ENCODE measurements around the gene GALNT9. TPM values are rescaled to one million over a fixed set of nuclear protein-coding genes. Genes with fewer than 3 reads are reported as not detected.
"Not testable (repeated sequence)": the region's sequence is repeated elsewhere in the genome, so short reads cannot be mapped to it uniquely, and the experiment has no call there.

GALNT9 gene
- total RNA-seq, 2 donors from 2014 or later = 0.34 TPM; not detected in 1

DNA sequence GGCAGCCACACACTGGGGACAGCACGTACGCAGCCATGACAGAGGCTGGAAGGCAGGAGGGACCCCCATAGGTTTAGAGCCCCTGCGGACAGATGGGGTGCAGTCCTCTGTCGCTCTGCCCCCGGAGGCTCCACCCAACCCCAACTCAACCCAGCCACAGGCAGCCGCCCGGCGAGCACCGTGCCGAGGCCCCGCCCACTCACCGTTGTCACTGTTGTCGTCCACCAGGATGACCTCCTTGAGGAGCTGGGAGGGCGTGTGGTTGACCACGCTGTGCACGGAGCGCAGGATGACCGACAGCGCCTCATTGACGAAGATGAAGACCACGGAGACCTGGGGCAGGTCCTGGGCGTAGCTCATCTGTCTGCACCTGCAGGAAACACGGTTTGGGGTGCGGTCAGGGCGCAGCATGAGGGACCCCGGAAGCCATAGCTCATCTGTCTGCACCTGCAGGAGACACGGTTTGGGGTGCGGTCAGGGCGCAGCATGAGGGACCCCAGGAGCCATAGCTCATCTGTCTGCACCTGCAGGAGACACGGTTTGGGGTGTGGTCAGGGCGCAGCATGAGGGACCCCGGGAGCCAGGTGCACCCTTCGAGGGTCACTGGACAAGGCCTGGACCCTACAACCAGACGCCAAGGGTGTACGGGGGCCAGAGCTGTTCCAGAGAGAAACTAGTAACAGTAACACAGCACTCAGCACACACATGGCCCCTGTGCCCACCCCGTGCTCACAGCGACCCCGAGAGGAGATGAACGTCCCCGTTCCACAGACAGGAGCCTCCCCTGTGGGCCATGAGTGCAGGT lies 66.9 kb downstream of the GALNT9 start:
- Mint-ChIP-seq H3K4me1 (no peaks in the 10 kb centered on the region), H3K4me3 (no peak overlapping the region), H3K27me3 (peaks cover 11% of the 10 kb centered on the region), H3K27ac (no peak overlapping the region), H3K36me3 (ENCODE audit: low read depth) (no peaks in the 10 kb centered on the region), H3K9me3 (no peaks in the 10 kb centered on the region)
- ATAC-seq (replicated peaks) = no peak

DNA sequence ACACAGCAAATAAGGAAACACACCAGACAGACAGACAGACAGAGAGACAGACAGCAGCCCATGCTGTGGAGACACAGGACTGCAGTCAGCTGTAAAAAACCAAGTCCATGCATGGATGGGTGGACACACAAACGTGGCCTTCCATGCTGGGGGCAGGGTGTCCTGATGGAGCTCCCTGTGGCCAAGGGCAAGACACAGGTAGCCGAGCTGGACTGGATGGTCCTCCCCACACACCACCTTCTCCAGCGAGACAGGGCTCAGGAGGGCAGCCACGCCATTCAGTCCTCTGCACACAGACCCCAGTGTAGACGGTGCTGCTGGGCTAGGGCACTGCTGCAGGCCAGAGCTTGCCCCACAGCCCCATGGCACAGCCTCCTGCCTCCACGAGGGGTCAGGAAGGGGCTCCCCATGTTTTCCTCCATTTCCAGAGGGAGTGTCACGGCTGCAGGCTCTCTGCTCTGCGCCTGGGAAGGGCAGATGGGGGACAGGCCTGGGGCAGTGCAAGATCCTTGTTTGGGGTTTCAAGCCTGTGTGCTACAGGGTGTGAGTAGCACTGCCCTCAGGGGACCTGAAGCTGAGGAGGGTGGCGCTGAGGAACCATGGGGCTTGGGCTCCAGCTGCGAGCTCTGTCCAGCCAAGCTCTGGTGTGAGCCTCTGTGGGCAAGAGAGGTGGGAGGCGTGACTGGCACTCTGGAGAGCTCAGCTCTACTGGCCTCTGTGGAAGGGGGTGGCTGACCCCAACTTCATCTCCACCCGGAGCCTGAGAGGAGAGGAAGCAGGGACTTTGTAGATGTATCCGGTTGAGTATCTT lies 67.9 kb downstream of the GALNT9 start:
- H3K36me3 Mint-ChIP-seq (ENCODE audit: low read depth) = no peaks in the 10 kb centered on the region
- ATAC-seq (replicated peaks) = no peak
- H3K9me3 Mint-ChIP-seq = no peaks in the 10 kb centered on the region
- H3K27ac Mint-ChIP-seq = no peak overlapping the region
- H3K4me1 Mint-ChIP-seq = no peaks in the 10 kb centered on the region
- no peak overlapping the region for H3K4me3 Mint-ChIP-seq
- peaks cover 11% of the 10 kb centered on the region for H3K27me3 Mint-ChIP-seq

DNA sequence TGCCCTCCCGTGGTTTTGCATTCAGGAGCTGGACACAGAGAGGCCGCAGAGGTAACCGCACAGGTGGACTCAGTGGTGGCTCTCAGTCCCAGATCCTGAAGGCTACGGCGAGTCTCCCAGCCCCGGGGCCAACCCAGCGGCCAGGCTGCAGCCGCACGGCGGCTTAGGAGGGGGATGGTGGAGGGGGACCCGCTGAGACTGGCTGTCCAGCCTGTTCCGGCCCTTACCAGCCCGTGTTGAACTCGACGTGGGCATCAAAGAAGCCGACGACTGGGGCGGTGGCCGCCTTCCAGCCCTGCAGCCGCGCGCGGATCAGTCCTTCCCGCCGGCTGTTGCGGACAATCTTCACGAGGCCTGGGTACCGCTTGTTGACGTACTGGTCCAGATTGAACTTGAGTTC lies 68.7 kb downstream of the GALNT9 start:
- peaks cover 11% of the 10 kb centered on the region for H3K27me3 Mint-ChIP-seq
- H3K27ac Mint-ChIP-seq = no peak overlapping the region
- no peaks in the 10 kb centered on the region for H3K36me3 Mint-ChIP-seq (ENCODE audit: low read depth)
- no peak for ATAC-seq (replicated peaks)
- H3K9me3 Mint-ChIP-seq = no peaks in the 10 kb centered on the region
- no peak overlapping the region for H3K4me3 Mint-ChIP-seq
- no peaks in the 10 kb centered on the region for H3K4me1 Mint-ChIP-seq

DNA sequence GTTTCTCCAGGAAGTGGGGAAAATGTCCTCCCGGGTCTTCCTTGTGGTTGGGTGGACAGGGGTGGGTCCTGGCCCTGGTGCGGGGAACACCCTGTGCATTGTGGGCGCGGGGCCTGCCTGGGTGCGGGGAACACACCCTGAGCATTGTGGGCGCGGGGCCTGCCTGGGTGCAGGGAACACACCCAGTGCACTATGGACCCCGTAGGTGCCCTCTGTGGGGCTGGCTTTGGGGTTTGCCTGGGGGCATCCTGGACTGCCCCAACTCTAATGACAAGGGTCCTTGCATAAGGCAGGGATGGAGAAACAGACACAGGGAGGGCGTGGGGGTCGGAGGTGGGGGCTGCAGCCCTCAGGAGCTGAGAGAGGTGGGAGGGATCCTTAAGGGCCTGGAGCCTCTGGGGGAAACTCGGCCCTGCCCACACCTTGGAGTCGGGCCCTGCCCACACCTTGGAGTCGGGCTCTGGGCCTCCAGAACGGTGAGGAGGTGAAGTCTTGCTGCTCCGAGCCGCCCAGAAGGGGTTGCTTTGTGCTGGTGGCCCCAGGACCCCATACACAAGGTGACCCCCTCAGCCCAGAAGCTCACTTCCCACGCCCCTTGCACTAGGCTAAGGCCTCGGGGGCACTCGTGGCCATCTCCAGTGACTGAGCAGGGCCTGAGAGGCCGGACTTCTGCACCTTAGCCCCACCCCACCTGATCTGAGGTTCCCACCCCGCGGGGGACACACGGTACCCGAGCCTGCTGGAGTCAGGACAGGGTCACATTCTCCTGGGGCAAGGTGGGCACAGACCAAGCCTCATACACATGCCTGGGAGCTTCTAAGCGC lies 69.3 kb downstream of the GALNT9 start:
- no peaks in the 10 kb centered on the region for H3K36me3 Mint-ChIP-seq (ENCODE audit: low read depth)
- no peaks in the 10 kb centered on the region for H3K9me3 Mint-ChIP-seq
- H3K27ac Mint-ChIP-seq = no peak overlapping the region
- H3K4me1 Mint-ChIP-seq = no peaks in the 10 kb centered on the region
- H3K4me3 Mint-ChIP-seq = no peak overlapping the region
- peaks cover 11% of the 10 kb centered on the region for H3K27me3 Mint-ChIP-seq
- ATAC-seq (replicated peaks) = no peak

DNA sequence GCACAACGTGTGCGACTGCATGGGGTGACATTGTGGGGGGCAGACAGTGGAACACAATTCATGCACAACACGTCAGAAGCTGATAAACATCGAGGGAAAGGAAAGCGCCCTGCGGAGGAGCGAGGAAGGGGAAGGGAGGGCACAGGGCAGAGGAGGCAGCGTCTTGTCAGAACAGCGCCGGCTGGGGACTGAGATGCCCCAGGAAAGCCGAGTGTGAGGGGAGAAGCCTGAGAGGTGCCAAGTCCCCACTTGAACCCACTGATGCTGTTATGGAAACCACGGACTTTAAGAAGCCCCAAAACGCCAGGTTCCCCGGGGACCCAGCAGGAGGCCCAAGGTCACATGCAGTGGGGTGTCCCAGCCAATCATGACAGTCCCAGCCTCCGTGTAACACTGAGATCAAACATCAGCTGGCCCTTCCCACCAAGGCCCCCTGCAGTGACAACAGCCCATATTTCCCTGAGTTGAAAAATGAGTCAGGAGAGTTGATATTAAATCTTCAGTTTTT lies 70.0 kb downstream of the GALNT9 start:
- Mint-ChIP-seq H3K27me3 (peaks cover 11% of the 10 kb centered on the region), H3K4me1 (no peaks in the 10 kb centered on the region), H3K36me3 (ENCODE audit: low read depth) (no peaks in the 10 kb centered on the region), H3K27ac (no peak overlapping the region), H3K4me3 (no peak overlapping the region), H3K9me3 (no peaks in the 10 kb centered on the region)
- ATAC-seq (replicated peaks) = no peak

DNA sequence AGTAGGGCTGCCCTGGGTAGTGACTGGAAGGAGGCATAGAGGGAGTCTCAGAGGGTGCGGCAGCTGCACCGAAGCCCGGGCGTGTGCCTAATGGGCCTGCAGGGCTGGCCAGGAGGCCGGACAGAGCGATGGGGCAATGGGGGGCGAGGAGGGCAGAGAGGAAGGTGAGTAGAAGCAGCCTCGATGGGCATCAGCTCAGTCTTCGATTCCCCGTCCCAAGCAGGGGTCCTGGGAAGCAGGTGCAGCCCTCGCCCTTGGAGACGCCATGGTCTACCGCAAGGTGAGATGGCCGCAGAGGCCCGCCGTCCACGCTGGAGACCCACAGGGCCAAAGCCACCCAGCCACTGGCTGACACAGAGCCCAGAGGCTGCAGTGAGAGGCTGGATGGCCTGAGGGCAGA lies 70.8 kb downstream of the GALNT9 start:
- peaks cover 11% of the 10 kb centered on the region for H3K27me3 Mint-ChIP-seq
- H3K4me3 Mint-ChIP-seq = no peak overlapping the region
- H3K9me3 Mint-ChIP-seq = no peaks in the 10 kb centered on the region
- no peaks in the 10 kb centered on the region for H3K36me3 Mint-ChIP-seq (ENCODE audit: low read depth)
- no peaks in the 10 kb centered on the region for H3K4me1 Mint-ChIP-seq
- ATAC-seq (replicated peaks) = no peak
- no peak overlapping the region for H3K27ac Mint-ChIP-seq

DNA sequence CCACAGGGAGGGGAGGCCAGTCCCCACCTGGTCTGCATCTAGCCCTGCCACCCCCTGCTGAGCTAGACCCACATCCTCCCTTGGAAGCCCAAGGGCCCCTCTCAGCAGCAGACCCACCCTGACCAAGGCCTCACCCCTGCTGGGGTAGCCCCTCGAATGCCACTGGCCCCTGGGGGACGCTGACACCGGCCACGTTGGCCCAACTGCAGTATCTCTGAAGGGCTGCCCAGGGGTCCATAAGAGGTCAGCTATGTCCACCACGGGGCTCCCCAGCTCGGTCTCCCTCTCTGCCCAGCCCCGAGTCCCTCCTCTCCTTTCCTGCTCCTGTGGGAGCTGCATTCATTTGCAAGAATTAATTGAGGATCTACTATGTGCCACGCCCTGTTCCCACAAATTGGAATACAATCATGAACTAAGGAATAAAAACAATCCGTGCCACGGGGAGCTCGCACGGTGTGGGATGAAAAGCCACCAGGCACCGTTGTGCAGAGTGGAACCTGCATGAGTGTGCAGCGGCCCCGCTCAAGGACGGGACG lies 71.4 kb downstream of the GALNT9 start:
- Mint-ChIP-seq H3K9me3 (no peaks in the 10 kb centered on the region), H3K36me3 (ENCODE audit: low read depth) (no peaks in the 10 kb centered on the region), H3K4me1 (no peaks in the 10 kb centered on the region), H3K4me3 (no peak overlapping the region), H3K27me3 (peaks cover 11% of the 10 kb centered on the region), H3K27ac (no peak overlapping the region)
- ATAC-seq (replicated peaks) = no peak

DNA sequence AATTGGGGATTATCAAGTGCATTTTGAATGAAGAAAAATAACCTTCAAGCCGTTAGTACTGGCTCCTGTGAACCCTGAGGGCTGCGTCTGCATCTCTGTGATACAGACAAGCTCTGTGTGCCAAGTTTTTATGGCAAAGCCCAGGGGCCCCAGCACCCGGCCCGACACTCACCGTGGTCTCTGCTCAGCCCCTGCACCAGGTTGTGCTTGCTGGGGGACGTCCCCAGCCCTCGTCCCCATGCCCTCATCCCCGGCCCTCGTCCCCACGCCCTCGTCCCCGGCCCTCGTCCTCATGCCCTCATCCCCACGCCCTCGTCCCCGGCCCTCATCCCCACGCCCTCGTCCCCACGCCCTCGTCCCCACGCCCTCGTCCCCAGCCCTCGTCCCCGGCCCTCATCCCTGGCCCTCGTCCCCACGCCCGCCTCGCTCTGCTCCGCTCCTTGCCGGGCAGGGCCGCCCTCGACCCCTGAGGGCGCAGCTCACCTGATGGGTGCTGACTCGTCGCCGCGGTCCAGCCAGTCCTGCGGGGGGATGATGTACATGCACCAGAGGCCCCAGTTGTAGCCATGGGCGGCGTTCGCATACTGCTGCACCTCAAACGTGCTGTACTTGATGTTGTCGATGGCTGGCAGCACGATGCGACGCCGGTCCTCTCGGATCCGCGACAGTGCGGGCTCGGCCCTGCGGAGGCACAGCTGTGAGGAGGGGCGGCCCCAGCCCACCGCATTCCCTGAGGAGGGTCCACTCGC lies 72.0 kb downstream of the GALNT9 start:
- Mint-ChIP-seq H3K4me1 (no peaks in the 10 kb centered on the region), H3K27ac (no peak overlapping the region), H3K4me3 (no peak overlapping the region), H3K9me3 (no peaks in the 10 kb centered on the region), H3K27me3 (peaks cover 11% of the 10 kb centered on the region), H3K36me3 (ENCODE audit: low read depth) (no peaks in the 10 kb centered on the region)
- no peak for ATAC-seq (replicated peaks)

DNA sequence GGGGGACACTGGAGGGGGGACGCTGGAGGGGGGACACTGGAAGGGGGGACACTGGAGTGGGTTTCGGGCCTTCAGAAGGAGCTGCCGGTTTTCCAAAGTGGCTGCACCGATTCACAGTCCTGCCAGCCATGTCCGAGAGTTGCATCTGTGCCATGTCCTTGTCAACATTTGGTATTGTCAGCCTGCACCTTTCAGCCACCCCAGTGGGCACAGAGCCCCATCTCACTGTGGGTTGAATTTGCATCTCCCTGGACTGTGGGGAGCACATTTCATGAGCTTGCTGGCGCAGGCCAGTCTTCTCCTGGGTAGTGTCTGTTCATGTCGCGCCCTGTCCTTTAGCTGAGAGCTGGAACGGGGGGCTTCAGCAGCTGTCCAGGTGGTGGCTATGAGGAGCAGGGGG lies 72.7 kb downstream of the GALNT9 start:
- Mint-ChIP-seq H3K4me1 (no peaks in the 10 kb centered on the region), H3K4me3 (no peak overlapping the region), H3K27ac (no peak overlapping the region), H3K36me3 (ENCODE audit: low read depth) (no peaks in the 10 kb centered on the region), H3K27me3 (peaks cover 11% of the 10 kb centered on the region), H3K9me3 (no peaks in the 10 kb centered on the region)
- ATAC-seq (replicated peaks) = no peak

DNA sequence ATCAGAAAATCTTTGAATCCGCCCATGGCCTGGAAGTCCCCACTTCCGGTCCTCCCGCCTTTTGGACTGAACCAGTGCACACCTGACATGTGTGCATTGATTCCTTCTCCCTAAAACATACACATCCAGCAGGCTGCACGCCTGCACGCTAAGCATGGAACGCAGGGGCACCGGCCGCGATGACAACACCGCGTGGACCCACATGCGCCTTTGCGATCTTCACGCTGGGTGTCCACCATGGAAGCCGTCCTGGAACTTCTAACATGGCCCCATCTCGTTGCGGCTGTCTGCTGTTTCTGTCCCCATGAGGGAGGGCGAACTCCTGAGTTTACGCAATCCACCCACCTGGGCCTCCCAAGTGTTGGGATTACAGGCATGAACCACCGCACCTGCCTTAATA lies 73.7 kb downstream of the GALNT9 start:
- no peaks in the 10 kb centered on the region for H3K9me3 Mint-ChIP-seq
- H3K4me1 Mint-ChIP-seq = no peaks in the 10 kb centered on the region
- no peaks in the 10 kb centered on the region for H3K36me3 Mint-ChIP-seq (ENCODE audit: low read depth)
- no peak overlapping the region for H3K27ac Mint-ChIP-seq
- H3K27me3 Mint-ChIP-seq = peaks cover 8% of the 10 kb centered on the region
- H3K4me3 Mint-ChIP-seq = no peak overlapping the region
- ATAC-seq (replicated peaks) = no peak

DNA sequence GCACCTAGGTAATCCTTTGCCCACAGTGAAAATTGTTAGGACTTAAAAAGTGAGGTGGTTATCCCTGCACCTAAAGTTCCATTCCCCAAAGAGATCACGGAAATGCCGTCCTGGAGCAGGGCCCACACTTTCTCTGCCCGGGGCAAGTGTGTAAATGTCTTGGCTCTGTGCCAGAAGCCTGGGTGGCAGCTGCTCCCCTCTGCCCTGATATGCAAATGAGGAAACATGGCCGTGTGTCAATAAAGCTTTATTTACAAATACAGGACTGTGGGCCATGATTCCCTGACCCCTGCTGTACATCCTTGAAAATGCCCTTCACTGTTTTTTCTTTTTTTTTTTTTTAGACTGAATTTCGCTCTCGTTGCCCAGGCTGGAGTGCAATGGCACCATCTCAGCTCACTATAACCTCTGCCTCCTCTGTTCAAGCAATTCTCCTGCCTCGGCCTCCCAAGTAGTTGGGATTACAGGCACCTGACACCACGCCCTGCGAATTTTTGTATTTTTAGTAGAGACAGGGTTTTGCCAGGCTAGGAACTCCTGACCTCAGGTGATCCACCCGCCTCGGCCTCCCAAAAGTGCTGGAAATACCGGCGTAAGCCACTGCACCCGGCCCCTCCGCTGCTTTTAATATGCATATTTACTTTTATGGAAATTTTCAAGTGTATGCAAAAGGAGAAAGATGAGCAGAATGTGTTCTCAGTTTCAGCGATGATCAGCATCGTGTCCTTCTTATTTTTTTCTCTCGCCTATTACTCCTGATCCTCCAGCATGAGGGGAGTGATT lies 75.5 kb downstream of the GALNT9 start:
- Mint-ChIP-seq H3K9me3 (no peaks in the 10 kb centered on the region), H3K36me3 (ENCODE audit: low read depth) (no peaks in the 10 kb centered on the region), H3K27me3 (peaks cover 5% of the 10 kb centered on the region), H3K4me1 (no peaks in the 10 kb centered on the region), H3K27ac (no peak overlapping the region), H3K4me3 (no peak overlapping the region)
- no peak for ATAC-seq (replicated peaks)

DNA sequence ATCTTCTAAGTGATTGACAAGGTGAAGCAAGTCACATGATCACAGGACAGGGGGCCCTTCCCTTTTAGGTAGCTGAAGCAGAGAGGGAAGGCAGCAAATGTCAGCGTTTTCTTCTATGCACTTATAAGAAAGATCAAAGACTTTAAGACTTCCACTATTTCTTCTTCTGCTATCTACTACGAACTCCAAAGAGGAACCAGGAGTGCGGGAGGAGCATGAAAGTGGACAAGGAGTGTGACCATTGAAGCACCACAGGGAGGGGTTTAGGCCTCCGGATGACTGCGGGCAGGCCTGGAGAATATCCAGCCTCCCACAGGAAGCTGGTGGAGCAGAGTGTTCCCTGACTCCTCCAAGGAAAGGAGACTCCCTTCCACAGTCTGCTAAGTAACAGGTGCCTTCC lies 76.4 kb downstream of the GALNT9 start:
- not testable (repeated sequence) for H3K4me1 Mint-ChIP-seq; H3K27me3 Mint-ChIP-seq; H3K36me3 Mint-ChIP-seq (ENCODE audit: low read depth); ATAC-seq (replicated peaks); H3K4me3 Mint-ChIP-seq; H3K27ac Mint-ChIP-seq; H3K9me3 Mint-ChIP-seq

All from activated T-helper 17 cell treated with anti-CD3 and anti-CD28 coated beads, Interleukin-2, amount 50 U/mL, for 72 hours (primary cell).